RKO (cell line): Measurements from ENCODE around the gene ENDOG.

Source experiments
- DNase-seq: peaks from one replicate; pipeline ENCODE4 v3.0.0-alpha.2; 2016; ENCODE audit warnings: low spot score

Gene ENDOG

DNA sequence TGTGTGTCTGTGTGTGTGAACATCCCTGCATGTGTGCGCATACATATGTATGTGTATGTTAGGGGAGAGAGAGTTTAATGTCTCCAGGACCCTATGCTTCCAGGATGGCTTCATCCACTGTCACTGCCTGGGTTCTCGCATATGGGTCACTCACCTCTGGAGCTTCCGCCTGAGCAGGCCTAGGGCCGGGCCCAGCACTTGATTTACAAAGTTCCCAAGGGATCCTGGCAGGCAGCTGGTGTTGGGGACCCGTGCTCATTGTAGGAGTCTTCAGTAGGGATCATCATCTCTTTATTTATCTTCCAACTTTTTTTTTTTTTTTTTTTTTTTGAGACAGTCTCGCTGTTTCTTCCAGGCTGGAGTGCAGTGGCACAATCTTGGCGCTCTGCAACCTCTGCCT lies 18.2 kb upstream of the ENDOG start:
- no peak for DNase-seq

DNA sequence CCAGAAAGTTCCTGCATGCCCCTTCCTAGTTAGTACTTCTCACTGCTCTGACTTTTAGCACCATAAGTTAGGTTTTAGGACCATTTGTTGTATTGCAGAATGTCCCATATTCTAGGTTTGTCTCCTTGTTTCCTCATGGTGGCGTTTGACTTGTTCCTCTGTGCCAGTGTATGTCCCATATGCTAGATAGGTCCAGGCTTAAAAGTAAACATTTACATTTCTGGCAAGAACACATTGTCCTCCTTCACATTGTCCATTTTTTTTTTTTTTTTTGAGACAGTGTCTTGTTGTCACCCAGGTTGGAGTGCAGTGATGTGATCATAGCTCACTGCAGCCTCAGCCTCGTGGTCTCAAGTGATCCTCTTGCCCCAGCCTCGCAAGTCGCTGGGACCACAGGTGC lies 15.8 kb upstream of the ENDOG start:
- DNase-seq, result no peak

GRCh38 chr9:128805661-128806060 lies 12.6 kb upstream of the ENDOG start:
- no peak for DNase-seq

GRCh38 chr9:128807827-128808226 lies 10.5 kb upstream of the ENDOG start:
- DNase-seq, result no peak

- no peak for DNase-seq
These were observed 9.8 kb upstream of the ENDOG start for GRCh38 chr9:128808543-128808942.

GRCh38 chr9:128809036-128809599 lies 9.2 kb upstream of the ENDOG start:
- no peak for DNase-seq

GRCh38 chr9:128809831-128810230 lies 8.5 kb upstream of the ENDOG start:
- no peak for DNase-seq

DNA sequence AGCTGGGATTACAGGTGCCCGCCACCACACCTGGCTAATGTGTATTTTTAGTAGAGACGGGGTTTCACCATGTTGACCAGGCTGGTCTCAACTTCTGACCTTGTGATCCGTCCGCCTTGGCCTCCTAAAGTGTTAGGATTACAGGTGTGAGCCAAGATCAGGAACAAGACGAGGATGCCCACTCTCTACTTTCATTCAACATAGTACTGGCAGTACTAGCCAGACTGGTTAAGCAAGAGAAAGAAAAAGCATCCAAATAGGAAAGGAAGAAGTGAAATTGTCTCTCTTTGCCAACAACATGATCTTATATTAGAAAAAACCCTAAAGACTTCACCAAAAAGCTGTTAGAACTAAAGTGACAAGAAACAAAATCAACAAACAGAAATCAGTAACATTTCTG lies 7.4 kb upstream of the ENDOG start:
- DNase-seq, result no peak

DNA sequence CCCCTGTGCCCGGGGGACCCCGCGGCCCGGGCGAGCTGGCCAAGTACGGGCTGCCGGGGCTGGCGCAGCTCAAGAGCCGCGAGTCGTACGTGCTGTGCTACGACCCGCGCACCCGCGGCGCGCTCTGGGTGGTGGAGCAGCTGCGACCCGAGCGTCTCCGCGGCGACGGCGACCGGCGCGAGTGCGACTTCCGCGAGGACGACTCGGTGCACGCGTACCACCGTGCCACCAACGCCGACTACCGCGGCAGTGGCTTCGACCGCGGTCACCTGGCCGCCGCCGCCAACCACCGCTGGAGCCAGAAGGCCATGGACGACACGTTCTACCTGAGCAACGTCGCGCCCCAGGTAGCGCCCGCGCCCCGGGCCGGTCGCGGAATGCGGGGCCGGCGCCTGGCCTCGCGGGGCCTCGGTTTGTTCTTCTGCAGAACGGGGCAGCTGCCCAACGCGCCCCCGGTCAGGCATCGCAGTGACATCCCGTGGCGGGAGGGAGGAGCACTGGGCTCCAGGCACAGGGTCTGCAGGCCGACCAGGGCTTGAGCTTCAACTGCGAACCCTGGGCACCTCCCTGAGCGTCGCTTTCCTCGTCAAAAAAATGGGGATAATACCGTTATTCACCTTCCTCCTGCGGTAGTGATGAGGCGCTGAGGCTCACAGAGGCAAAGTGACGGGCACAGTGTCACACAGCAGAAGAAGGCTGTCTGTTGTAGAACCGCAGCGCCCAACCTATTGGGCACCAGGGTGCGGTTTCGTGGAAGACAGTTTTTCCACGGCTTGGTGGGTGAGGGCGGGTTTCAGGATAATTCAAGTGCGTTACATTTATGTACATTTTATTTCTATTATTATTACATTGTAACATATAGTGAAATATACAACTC lies 777 bp downstream of the ENDOG start:
- DNase-seq, result peak; percentile 71

DNA sequence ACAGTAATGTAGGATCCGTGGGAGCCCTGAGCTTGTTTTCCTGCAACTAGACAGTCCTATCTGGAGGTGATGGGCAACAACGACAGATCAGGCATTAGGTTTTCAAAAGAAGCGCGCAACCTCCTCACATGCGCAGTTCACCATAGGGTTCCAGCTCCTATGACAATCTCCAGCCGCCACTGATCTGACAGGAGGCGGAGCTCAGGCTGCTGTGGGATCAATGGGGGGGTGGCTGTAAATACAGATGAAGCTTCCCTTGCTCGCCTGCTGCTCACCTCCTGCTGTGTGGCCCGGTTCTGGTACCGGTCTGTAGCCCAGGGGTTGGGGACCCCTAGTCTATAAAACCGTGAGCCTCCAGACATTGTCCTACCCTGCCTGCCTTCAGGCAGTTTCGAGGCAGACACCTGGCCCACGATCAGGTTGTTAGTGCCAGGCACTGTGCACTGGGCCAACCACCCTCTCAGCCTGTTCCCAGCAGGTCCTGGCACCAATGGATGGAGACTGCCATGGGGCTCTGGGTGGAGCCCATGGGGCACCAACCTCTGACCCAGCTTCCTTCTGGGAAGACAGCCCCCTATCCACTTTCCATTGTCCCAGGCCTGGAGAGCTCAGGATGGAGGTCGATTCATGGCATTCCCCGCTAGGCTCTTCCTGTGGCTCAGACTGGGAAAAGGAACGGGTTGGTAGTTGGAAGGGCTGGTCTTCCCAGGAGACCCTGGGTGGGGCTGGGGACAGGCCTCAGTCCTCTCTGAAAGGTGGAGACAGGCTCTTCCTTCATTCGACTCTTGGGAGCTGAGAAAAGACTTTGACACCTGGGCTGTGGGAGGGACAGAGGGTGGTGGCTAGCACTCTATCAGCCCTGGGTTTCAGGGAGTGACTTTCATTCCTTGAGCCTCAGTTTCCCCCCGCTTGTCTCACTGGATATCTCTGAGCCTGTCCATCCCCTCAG lies 1.7 kb downstream of the ENDOG start:
- DNase-seq, result peak; percentile 78

DNA sequence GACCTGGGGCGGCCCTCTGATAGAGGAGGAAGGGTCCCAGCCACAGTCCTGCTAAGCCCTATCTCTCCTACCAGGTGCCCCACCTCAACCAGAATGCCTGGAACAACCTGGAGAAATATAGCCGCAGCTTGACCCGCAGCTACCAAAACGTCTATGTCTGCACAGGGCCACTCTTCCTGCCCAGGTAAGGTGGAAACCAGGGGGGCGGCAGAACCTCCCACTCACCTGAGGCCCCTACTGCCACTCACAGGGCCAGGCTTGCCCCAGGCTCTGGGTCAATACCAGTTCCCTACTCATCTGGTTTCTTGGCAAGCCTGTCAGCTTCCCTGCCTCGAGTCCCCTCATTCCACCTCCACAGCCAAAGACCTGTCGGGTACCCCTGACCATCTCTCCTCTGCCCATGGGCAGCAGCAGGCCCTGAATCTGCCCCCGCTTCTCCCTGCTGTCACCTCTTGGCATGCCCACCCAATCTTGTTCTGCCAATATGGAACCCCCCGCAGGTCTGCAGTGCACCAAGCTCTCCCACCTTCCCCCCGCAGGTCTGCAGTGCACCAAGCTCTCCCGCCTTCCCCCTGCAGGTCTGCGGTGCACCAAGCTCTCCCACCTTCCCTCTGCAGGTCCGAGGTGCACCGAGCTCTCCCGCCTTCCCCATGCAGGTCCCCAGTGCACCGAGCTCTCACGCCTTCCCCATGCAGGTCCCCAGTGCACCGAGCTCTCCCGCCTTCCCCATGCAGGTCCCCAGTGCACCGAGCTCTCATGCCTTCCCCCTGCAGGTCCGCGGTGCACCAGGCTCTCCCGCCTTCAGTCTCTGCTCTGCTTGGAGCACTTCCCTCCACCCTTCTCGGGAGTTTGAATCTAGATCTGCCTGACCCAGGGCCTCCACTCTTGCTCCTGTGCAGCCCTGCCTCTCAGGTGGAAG lies 2.6 kb downstream of the ENDOG start:
- no peak for DNase-seq

DNA sequence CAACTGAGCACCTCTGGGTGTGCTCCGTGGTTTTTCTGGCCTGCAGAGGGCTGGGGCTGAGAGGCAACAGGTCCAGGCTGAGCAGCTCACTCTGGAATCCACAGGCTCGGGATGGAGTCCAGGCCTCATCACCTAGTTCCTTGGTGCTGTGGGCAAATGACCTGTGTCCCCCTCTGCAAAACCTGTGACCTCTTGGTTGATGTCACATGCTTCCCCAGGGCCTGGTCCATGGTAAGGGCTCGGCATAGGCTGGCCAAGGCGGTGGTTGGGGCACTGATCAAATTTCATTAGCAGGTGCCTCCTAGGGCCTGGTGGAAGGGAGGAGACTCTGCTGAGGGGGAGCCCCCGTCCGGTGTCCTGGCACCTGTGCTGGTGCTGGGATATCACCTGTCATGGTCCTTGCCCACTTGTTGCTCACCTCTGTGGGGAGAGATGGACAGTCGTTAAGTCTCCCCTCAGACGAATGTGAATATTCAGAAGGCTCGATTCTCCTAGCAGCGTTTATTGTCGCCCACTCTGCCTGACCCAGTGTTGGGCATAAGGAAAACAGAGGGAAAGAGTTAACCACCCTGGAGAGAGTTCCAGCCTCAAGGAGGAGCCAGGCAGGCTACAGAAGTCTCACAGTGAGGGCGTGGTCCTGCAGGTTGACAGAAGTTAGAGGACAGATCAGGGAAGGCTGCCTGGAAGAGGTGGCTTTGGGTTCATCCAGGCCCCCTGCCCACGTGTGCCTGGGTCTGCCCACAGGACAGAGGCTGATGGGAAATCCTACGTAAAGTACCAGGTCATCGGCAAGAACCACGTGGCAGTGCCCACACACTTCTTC lies 3.5 kb downstream of the ENDOG start:
- DNase-seq, result no peak

DNA sequence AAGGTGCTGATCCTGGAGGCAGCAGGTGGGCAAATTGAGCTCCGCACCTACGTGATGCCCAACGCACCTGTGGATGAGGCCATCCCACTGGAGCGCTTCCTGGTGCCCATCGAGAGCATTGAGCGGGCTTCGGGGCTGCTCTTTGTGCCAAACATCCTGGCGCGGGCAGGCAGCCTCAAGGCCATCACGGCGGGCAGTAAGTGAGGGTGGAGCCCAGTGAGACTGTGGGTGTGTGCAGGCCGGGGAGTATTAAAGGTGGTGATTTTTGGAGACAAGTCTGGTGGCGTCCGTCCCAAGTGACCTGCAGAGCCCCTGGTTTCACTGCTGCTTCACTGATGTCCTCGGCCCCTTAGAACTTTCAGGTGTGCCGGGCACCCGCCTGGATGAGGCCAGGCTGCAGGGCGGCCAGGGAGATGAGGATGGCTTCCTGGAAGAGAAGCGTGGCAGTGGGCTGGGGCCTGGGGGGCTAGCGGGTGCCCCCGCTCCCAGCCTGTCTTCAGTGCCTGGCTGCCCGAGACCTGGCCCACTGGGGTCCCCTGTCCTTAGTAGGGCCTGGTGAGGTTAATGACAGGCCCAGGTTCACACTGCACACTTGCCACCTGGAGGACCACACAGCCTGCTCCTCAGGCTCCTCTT lies 4.2 kb downstream of the ENDOG start:
- no peak for DNase-seq

GRCh38 chr9:128823362-128823902 lies 5.1 kb downstream of the ENDOG start:
- DNase-seq, result no peak

GRCh38 chr9:128823903-128824406 lies 5.7 kb downstream of the ENDOG start:
- DNase-seq, result no peak

DNA sequence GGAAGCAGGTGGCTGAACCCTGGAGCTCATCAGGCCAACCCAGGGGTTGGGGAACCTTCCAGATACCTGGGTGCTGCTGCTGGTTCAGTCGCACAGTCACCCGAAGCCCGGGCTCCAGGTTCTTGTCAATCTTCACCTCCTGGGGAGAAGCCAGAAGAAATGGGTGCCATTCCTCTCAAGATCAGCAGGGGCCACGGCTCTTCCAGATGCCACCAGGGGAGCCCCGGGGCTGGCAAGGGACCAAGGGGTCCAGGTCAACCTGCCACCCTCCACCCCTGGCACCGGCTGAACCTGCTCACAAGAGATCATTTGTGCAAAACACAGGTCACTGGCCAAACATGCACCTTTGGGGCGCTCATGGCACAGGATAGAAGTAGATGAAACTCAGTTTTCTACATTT lies 6.6 kb downstream of the ENDOG start:
- DNase-seq, result no peak

- no peak for DNase-seq
These were observed 7.8 kb downstream of the ENDOG start for GRCh38 chr9:128825923-128826700.

DNA sequence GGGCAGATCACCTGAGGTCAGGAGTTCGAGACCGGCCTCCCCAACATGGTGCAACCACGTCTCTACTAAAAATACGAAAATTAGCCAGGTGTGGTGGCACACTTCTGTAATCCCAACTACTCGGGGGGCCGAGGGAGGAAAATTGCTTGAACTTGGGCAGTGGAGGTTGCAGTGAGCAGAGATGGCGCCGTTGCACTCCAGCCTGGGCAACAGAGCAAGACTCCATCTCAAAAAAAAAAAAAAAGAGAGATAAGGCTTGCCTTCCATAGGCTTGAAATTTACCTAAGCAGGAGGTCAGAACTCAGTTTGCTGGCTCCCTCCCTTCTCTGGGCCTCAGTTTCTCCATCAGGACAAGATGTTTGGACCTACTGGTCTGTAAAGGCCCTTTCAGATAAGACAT lies 10.0 kb downstream of the ENDOG start:
- no peak for DNase-seq
